Mesodermal cell (in vitro differentiated cells): ENCODE data around the gene PYGO2.
"Not testable (repeated sequence)": the region's sequence is repeated elsewhere in the genome, so short reads cannot be mapped to it uniquely, and the experiment has no call there.

Experiments used
- H3K27ac ChIP-seq: 2 replicates; pipeline ENCODE4 v1.7.0; 2013; ENCODE audit warnings: mild to moderate bottlenecking, low read depth, low read length, moderate library complexity; ENCODE audit not compliant: severe bottlenecking
- H3K36me3 ChIP-seq: 2 replicates; pipeline ENCODE4 v1.7.1; 2013; ENCODE audit warnings: mild to moderate bottlenecking, low read length, moderate library complexity; ENCODE audit not compliant: control insufficient read depth, insufficient read depth
- H3K4me1 ChIP-seq: one replicate; pipeline ENCODE4 v1.7.1; 2013; ENCODE audit warnings: mild to moderate bottlenecking, low read length; ENCODE audit not compliant: insufficient read depth, control insufficient read depth, poor library complexity, severe bottlenecking
- H3K4me3 ChIP-seq: 2 replicates; pipeline ENCODE4 v1.7.0; 2013; ENCODE audit warnings: low read length, control low read depth, mild to moderate bottlenecking; ENCODE audit not compliant: insufficient read depth, poor library complexity, severe bottlenecking; ENCODE audit errors: extremely low read depth
- H3K9me3 ChIP-seq: 2 replicates; pipeline ENCODE4 v1.7.1; 2013; ENCODE audit warnings: mild to moderate bottlenecking, low read length, moderate library complexity; ENCODE audit not compliant: control insufficient read depth
- WGBS, 2 experiments: methylation state at CpG; one replicate each; pipeline ENCODE4 v1.1.5; 2013; ENCODE audit warnings: missing lambda C conversion rate in 2 of 2; ENCODE audit not compliant: insufficient coverage in 2 of 2; 5-methylcytosine and 5-hydroxymethylcytosine counted together

PYGO2 gene

DNA sequence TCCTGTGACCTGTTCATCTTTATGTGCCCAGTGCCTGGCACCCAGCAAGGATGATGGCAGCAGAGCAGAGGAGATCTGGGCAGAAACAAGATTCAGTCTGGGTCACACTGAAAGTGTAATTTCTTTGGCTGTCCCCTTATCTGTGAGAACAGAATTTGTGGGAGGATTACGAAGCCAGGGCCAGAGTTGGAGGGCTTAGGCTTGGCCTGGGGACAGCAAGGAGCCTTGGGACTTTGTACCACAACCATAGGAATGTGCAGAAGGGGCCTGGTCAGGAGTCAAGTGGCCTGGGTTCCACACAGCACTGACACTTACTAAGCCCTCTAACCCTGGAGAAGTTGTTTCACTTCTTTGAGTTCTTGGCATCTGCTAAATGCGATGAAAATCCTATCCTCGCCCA, 37.9 kb downstream of the PYGO2 start:
- H3K36me3 ChIP-seq: peaks cover 19% of the 10 kb centered on the region
- no peaks in the 10 kb centered on the region for H3K9me3 ChIP-seq
- no peak overlapping the region for H3K27ac ChIP-seq
- H3K4me1 ChIP-seq: no peaks in the 10 kb centered on the region
- H3K4me3 ChIP-seq: no peak overlapping the region
- WGBS, 2 experiments: 100% methylated on average over 2 to 3 of the region's 3 CpGs

DNA sequence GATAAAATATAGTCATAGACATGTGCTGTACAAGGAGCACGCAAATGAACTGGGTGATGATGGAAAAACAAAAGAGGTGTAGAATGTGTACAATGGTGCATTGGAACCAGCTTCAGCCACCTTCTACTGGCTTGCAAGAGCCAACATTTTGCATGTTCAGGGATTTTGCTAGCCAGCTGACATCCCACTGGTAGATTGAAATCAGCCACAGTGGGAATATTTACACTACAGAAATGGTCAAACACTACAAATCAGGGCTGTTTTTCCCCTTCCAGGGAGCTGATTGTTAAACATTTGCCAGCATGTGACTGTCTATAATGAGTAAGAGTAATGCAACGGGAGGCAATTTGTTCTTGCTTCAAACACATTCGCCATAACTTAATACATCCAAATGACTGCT, 48.3 kb downstream of the PYGO2 start:
- Histone ChIP-seq H3K9me3 (peaks cover 5% of the 10 kb centered on the region), H3K27ac (no peak overlapping the region), H3K36me3 (no peaks in the 10 kb centered on the region), H3K4me3 (no peak overlapping the region), H3K4me1 (no peaks in the 10 kb centered on the region)
- WGBS, 2 experiments: 91 to 100% methylated on average over 1 of the region's 3 CpGs

DNA sequence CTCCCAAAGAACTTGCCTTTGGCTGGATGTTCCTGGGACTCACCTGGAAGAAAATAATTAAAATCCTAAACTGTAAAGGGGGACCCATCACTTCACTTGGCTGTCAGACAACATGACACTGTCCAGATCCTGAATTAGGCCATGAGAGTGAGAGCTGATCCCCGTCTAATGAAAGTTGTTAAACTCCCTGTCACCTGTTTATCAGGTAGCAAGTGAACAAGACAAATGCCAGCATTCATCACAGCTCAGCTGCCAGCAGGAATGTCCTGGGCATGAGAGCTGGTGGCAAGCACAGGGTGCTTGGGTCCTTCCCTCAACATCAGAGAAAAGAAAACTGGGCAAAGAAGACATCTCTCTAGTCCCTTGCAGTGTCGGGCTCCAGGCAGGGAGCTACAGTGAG, 48.8 kb downstream of the PYGO2 start:
- H3K4me3 ChIP-seq: no peak overlapping the region
- no peaks in the 10 kb centered on the region for H3K36me3 ChIP-seq
- H3K4me1 ChIP-seq: no peaks in the 10 kb centered on the region
- WGBS, 2 experiments: 63 to 100% methylated on average over 2 of the region's 2 CpGs
- H3K9me3 ChIP-seq: peaks cover 6% of the 10 kb centered on the region
- H3K27ac ChIP-seq: no peak overlapping the region

DNA sequence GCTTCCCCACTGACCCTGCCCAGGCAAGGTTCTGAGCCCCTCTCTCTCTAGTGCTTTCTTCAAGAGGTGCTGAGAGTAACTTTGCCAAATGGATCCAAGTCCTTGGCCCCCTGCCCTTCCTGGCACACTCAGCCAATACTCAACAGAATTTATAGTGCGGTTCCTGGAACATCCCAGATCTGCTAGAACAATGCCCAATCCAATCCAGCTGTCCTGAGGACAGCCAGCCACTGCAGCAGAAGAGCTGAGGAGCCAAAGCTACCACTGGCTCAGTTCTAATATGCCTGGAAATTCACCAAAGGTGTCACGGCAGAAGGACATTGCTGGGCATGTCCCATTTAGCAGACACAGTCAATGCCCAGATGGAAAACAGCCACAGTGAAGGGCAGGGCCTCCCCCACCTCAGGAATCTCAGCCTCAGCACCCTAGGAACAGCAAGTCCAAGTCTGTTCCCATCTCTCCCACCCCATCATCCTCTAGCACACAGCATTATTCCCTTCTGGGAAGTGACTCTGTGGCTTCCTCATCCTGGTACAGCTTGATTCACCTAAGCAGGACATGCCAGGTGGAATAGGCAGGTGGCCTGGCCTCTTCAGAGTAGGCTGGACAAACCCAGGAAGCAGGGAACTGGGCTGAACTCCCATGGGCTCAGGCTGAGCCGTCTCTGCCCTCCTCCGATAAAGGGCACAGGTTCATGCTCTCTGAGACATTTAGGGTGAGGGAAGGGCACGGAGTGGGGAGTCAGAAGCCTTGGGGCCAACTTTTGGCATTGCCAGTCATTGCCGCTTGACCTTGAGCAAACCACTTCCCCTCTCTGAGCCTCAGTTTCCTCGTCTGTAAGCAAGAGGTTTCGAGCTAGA, 49.7 kb downstream of the PYGO2 start:
- no peaks in the 10 kb centered on the region for H3K36me3 ChIP-seq
- peaks cover 6% of the 10 kb centered on the region for H3K9me3 ChIP-seq
- H3K4me3 ChIP-seq: no peak overlapping the region
- H3K27ac ChIP-seq: no peak overlapping the region
- whole genome bisulfite sequencing, 2 experiments: 91 to 92% methylated on average over 8 of the region's 8 CpGs
- no peaks in the 10 kb centered on the region for H3K4me1 ChIP-seq

DNA sequence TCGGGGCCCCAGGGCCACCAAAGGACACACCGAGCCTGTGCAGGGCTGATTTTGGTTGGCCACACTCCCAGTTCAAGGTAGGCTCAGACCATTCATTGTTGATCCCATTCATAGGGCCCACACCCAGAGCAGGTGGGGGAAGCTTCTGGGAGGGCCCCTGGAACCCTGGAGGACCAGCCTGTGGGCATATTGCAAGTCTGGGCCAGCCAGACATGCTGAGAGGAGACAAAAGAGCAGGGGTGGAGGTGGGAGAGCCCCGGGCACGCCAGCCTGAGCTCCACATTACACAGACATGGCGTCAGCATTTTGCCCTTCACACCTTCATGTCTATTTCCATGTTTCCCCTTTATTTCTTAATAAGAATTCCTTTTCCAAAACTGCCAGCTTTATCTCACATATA, 50.7 kb downstream of the PYGO2 start:
- no peaks in the 10 kb centered on the region for H3K36me3 ChIP-seq
- WGBS, 2 experiments: 91 to 95% methylated on average over 5 of the region's 5 CpGs
- H3K9me3 ChIP-seq: peaks cover 6% of the 10 kb centered on the region
- no peak overlapping the region for H3K27ac ChIP-seq
- no peaks in the 10 kb centered on the region for H3K4me1 ChIP-seq
- no peak overlapping the region for H3K4me3 ChIP-seq

DNA sequence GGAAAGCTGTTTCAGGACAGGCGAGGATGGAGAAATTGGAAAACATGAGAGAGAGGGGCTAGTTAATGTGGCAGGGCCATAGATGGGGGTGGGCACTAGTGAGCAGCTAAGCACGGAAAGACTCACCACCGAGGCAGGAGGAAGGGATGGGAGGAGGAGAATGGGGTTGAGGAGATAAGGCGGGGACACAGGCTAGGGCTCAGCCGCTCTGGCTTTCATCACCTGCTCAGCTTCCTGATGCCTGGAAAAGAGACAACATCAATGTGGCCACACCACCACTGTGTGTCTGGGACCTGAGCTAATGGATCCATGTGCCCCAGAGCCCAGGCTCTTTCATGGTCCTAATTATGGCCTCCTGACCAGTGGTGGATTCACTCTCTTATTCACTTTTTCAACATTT, 52.6 kb downstream of the PYGO2 start:
- 87 to 89% methylated on average over 3 to 5 of the region's 5 CpGs for WGBS, 2 experiments
- H3K9me3 ChIP-seq: peaks cover 6% of the 10 kb centered on the region
- H3K27ac ChIP-seq: no peak overlapping the region
- H3K4me3 ChIP-seq: no peak overlapping the region
- H3K4me1 ChIP-seq: no peaks in the 10 kb centered on the region
- no peaks in the 10 kb centered on the region for H3K36me3 ChIP-seq

DNA sequence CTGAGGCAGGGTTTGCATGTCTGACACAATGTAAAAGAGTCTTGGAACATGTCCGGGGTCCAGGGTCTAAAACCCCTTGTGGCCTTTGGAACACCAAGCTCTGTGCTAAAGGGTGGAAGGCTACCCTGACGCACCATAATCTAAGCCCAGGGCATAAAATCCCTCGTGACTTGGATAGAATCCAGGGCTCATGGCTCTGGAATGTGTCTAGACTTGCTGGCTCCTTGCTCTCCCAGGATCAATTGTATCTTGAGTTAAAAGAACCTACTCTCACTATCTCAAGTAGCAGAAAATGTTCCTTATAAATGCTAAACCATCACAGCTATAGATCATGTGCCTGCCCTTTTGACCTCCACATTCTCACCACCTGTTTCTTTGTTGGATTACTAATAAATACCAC, 53.5 kb downstream of the PYGO2 start:
- H3K4me1 ChIP-seq, H3K36me3 ChIP-seq, H3K4me3 ChIP-seq, H3K9me3 ChIP-seq, H3K27ac ChIP-seq: not testable (repeated sequence)
- WGBS, 2 experiments: 86% methylated on average over 1 of the region's 3 CpGs
